GM19099 (cell line): ENCODE data around the gene MBTPS1.

Experiments
- POLR2A ChIP-seq: IDR thresholded peaks from 3 replicates; pipeline ENCODE4 v1.6.1; 2011; ENCODE audit warnings: low read depth; ENCODE audit not compliant: insufficient read length; ENCODE audit errors: extremely low read depth

MBTPS1 gene

GRCh38 chr16:84044118-84044488 is 72.6 kb downstream of the MBTPS1 start:
- TF ChIP-seq POLR2A, result no peak

GRCh38 chr16:84043486-84044117 is 73.1 kb downstream of the MBTPS1 start:
- no peak for TF ChIP-seq POLR2A

- TF ChIP-seq POLR2A, result no peak
These were observed 73.8 kb downstream of the MBTPS1 start for GRCh38 chr16:84042879-84043485.

GRCh38 chr16:84042308-84042878 is 74.3 kb downstream of the MBTPS1 start, which contains the start of gene SLC38A8:
Gene SLC38A8 (minus strand): TSS chr16:84042795. CDS start chr16:84042157, 638 bp downstream.
- TF ChIP-seq POLR2A, result no peak

- no peak for TF ChIP-seq POLR2A
These were observed 74.9 kb downstream of the MBTPS1 start for GRCh38 chr16:84041881-84042280.

- TF ChIP-seq POLR2A, result no peak
These were observed 75.6 kb downstream of the MBTPS1 start for GRCh38 chr16:84040823-84041820.

GRCh38 chr16:84040226-84040822 is 76.4 kb downstream of the MBTPS1 start:
- TF ChIP-seq POLR2A, result no peak

GRCh38 chr16:84039696-84040095 is 77.0 kb downstream of the MBTPS1 start:
- no peak for TF ChIP-seq POLR2A

GRCh38 chr16:84038469-84038868 is 78.3 kb downstream of the MBTPS1 start:
- no peak for TF ChIP-seq POLR2A

- TF ChIP-seq POLR2A, result no peak
These were observed 79.7 kb downstream of the MBTPS1 start for GRCh38 chr16:84036982-84037425.

- TF ChIP-seq POLR2A, result no peak
These were observed 80.6 kb downstream of the MBTPS1 start for GRCh38 chr16:84036131-84036530.

- TF ChIP-seq POLR2A, result no peak
These were observed 82.2 kb downstream of the MBTPS1 start for GRCh38 chr16:84034516-84034915.

GRCh38 chr16:84033251-84034195 is 83.2 kb downstream of the MBTPS1 start:
- TF ChIP-seq POLR2A, result no peak
